Activated T-cell treated with anti-CD3 and anti-CD28 coated beads, Interleukin-2, amount 50 U/mL, for 48 hours (primary cell): ENCODE measurements around the gene IL1RN.

Experiments used
- DNase-seq, 2 experiments: peaks; one replicate each; pipeline ENCODE4 v3.0.0-alpha.2; 2020

Gene IL1RN

DNA sequence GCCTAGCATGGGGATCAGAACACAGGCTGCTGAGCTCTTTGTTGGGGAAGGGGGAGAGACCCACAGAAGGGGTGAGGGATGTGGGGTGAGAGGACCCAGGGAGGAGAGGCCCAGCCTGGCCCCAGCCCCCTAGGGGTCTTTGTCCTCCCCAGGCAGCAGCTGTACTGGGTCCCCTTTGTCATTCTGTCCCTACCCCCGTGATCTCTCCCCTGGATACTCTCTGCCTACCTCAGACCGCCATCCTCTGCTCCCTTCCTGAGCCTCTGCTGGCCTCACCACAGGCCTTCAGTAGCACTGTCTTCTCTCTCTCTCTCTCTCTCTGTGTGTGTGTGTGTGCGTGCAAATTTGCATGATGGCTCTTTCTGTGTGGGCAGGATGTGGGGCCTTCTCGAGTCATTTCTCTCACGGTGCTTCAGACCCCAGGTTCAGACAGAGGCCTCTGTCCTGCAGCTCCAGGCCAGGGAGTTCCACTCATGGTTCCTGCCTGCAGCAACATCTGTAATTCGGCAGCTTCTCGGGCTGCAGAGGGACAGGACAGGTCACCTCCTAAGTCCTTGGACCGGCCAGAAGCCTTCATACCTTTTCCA is 47.7 kb downstream of the IL1RN start:
- peak; percentile 76 to 79 for DNase-seq

DNA sequence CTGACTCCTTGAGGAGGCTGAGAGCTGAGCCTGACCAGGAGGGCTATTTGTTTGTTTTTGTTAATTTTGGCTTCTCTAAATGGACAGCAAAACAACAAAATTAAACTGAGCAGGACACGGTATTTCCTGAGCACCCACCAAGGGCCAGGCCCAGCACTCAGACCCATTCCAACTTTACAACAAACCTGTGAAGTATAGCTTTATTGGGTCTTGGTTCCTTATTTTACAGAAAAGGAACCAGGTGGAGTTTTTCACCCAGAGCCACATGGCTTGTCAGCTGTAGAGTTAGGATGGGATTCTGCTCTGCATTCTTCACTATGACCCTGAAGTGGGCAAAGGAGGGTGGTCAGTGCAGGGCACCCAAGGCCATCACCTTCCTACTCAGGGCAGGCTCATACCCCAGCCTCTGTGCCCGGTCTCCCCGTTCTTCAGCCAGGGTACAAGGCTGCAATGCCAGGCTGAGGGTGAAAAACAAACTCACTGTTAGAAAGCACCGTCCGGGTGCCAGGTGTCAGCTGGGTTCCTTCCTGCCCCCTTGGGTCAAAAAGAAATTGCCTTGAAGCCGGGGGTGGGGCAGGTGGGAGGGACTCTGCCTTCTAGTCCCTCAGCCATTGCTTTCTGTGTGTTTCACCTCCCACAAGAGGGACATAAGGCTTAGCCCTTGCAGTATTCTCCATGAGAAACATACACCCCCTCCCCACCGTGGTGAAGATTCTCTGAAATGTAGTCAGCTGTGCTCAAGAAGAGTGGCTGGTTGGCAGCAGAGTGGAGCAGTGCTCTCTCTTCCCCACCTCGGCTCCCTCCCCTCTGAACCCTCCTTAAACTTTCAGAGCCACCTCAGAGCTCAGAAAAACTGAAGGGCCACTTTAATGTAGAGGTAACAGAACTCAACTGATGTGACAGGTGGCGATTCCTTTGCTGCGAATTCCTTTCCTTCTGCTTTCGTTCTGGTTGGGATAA is 48.6 kb downstream of the IL1RN start:
- peak; percentile 52 for DNase-seq

DNA sequence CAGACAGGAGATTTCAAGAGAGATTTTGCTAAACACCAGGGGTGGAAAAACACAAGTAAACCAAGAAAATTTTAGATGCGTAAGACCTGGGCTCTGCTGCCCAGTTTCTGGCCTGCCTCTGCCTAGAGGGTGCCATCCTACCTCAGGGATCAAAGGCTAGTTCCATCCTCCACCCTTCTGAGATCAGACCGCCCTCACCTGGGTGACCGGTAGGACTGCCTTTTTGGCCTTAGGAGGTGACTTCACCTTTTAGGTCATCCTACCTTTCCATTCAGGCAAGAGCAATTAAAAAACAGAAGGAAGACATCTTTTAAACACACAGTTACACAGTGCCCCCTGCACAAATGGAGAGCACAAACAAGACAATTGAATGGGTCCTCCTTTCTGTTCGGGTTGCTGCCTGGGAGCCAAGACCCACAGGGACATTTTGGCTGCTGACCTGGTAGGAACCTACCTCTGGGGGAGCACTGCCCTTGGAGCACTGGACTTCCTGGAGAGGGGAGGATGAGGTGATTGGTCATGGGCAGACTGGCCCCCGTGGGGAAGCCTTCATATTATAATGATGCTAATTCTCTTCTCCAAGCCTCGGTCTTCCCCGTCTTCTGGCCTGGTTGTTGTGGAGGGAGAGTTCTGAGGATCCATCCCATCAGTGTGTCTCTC is 49.4 kb downstream of the IL1RN start:
- no peak for DNase-seq

DNA sequence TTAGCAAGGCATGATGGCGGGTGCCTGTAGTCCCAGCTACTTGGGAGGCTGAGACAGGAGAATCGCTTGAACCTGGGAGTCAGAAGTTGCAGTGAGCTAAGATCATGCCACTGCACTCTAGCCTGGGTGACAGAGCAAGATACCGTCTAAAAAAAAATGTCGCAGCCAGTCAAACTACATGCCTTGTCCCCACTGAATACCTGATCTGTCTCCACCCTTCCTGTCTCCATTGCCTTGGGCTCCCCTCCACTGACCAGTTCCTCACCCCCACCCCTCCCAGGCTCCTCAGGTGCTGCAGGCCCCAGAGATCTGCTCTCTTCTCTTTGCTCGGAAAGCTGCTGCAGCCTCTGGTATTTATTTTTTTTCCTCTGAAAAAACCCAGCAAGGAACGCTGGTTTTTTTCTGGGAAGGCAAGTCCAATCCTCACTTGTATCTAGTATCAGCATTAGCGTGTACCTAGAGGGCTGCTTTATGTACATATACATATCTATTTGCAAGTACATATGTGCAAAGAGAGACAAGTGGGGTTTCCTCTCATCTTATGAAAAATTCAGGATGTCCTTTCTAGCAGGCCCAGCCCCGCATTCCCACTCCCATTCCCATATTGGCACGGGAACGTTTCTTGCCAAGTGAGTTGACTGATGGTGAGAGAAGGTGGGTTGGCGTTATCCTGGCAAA is 50.8 kb downstream of the IL1RN start:
- no peak for DNase-seq

DNA sequence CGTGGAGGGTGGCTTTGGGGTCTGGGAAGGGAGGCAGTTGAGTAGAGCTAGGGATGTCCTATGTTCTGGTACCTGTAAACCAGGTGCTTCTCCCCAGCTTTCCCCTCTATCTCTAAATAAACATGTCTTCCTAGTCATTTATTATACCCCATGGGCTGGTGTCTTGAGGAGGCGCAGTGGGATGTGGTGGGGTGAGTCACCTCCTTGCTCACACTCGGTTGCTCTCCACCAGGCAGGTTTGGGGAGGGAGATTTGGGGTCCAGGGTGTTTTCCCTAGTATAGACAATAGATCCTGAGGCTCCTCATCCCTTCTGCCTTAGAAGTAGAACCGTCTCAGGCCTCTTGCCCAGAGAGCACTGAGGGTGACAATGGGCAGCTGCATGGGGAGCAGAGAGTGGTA is 51.5 kb downstream of the IL1RN start:
- peak; percentile 71 to 74 for DNase-seq

DNA sequence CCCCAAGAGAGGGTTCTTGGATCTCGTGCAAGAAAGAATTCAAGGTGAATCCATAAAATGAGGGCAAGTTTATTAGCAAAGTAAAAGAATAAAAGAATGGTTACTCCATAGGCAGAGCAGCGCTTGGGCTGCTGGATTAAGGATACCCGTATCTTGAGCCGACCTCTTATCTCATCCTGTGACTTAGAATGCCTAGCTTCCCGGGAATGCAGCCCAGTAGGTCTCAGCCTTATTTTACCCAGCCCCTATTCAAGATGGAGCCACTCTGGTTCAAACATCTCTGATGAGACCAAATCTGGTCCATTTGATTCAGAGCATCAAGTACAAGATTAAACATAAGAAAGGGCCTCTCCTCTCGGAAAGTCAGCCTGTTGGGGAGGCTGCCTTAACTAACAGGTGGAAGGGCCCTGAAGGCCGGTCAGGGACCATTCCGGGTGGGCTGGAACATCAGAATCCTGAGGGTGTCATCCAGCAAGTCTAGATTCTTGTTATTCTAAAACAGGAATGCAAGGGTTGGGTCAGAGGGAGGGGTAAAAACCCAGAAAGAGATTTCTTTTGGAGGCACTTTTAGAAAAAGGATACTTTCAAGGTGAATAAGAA is 52.1 kb downstream of the IL1RN start:
- no peak for DNase-seq

DNA sequence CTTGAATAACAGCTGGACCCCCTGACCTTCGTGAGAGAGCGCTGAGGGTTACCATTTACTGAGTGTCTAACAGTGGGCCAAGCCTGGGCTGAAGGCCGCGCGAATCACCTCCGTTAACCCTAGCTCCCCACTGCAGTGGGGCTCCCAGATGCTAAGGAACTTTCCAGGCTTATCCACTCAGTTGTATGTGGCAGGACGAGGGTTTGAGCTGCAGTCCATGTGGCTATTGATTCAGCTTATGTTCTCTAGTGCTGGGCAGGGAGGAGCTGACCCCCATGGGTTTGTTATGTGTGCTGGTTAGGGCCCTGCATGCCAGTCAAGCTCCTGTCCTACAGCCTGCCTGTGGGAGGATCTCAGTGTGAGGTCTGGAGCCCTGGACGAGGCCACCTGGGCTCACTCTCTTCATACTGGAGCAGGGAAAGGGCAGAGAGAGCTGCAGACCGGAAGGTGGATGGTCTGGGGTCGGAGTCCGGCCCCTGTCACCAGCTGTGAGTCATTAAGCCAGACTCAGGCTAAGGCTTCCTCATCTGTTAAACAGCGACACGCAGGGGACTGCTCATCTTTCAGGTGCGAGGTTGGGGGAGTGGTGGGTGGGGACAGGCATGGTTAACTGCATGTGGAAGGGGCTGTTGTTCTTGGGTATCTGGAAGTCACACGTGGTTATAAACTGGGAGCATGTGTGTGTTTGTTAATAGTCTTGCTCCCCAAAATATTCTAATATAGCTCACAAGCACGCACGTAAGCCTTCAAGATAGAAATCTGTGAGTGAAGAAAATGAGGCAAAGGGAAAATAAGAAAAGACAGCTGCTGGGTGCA is 52.9 kb downstream of the IL1RN start:
- DNase-seq: peak in 1 of 2 experiments; percentile 52

DNA sequence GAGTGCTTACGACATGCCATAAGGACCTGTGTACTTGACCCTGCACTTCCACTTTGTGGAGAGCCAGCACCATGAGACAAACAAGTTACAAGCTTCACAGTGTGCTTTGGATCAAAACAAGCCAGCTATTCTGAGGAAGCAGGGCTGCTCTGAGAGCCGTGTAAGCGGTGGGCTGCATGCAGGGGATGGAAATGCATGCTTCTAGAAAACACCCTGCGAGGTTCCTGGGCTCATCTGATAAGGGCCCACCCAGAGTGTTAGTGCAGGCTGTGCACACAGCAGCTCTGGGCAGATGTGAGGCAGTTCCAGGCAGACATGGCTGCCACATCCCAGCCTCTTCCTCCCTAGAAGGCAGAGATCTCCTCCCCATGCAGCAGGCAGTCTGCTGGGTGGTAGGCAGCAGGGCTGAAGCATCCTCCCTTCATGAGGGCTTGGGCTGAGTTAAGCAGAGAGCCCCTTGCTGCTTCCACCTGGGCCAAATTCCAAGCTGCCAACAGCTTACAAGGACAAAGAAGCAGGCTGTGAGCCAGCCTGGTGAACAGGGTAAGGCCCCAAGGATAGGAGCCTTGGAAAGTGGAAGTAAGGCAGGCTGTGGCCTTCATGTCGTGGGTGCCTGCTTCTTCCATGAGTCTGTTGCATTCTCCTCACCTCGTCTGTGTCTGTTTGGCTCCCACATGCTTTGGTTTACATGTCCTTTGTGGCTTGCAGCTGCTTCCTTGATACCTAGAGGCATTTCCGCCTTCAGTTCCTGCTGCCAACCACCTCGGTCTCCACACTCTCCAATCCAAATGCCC is 54.1 kb downstream of the IL1RN start:
- no peak for DNase-seq

DNA sequence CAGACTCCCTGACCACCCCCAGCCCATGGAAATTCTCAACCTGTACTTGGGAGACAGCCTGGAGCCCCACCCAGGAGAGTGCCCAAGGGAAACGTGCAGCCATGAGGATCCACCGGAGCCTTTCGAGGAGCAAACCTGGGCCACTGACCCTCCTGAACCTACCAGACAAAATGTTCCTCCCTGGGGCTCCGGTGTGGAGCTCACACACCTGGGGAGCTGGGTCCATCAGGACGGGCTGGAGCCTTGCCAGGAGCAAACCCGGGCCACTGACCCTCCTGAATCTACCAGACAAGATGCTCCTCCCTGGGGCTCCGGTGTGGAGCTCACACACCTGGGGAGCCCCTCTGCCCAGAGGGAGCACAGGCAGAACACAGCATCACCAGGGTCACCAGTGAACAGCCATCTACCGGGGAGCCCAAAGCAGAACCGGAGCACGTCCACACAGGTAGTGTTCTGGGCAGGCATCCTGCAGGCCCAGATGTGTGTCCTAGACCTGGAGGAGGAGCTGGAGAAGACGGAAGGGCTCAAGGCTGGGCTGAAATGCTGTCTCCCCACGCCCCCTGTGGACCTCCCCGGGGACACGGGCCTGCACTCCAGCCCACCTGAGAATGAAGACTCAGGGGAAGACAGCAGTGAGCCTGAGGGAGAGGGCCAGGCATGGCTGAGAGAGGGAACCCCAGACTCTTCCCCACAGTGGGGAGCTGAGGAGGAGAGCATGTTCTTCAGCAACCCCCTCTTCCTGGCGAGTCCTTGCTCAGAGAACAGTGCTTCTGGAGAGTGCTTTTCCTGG is 55.3 kb downstream of the IL1RN start:
- no peak for DNase-seq

DNA sequence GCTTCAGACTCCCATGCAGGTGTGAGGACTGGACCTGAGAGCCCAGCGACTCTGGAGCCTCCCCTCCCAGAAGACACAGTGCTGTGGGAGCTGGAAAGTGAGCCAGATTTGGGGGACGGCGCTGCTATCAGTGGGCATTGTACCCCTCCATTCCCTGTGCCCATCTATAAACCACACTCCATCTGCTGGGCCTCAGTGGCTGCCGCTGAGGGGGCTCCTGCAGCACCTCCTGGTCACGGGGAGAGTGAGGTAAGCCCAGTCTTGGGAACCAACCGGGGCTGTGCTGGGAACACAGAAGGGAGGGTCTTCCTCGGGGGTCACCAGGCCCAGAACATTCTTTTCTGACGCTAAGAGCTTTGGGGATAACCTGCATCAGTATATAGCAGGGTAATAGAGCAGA is 55.9 kb downstream of the IL1RN start:
- no peak for DNase-seq
